ENCODE measurements around the gene RAF1.

DNA sequence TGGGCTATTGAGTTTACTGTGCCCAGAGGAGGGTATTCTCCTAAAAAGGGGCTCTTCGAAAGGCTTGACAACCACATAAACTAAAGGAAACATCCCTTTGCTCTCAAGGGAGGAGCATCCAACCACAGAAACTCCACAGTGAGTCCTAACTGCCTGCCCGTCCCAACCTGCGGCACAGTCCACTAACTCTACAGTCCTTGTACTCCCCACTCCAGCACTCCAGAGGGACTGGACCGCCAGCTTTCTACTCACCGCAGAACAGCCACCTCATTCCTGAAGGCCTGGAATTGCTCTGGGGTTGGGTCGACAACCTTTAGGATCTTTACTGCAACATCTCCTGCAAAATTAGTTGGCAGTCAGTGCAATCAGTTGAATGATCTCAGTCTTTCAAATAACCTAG lies 72.5 kb downstream of the RAF1 start:
- TF ChIP-seq, protein P1, sequence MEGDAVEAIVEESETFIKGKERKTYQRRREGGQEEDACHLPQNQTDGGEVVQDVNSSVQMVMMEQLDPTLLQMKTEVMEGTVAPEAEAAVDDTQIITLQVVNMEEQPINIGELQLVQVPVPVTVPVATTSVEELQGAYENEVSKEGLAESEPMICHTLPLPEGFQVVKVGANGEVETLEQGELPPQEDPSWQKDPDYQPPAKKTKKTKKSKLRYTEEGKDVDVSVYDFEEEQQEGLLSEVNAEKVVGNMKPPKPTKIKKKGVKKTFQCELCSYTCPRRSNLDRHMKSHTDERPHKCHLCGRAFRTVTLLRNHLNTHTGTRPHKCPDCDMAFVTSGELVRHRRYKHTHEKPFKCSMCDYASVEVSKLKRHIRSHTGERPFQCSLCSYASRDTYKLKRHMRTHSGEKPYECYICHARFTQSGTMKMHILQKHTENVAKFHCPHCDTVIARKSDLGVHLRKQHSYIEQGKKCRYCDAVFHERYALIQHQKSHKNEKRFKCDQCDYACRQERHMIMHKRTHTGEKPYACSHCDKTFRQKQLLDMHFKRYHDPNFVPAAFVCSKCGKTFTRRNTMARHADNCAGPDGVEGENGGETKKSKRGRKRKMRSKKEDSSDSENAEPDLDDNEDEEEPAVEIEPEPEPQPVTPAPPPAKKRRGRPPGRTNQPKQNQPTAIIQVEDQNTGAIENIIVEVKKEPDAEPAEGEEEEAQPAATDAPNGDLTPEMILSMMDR (IDR thresholded peaks at IDR 0.05; ENCODE audit: extremely low read depth in 1 of 2, insufficient read depth in 1 of 2, low read depth in 1 of 2, low read length in 2 of 2), result no peak
- TF ChIP-seq POLR2AphosphoS5 (IDR thresholded peaks at IDR 0.05; ENCODE audit: insufficient read depth, low read depth, low read length), result no peak

Data from endothelial cell of umbilical vein (primary cell).